WI38 (cell line): ENCODE results near the gene KCNK4.
"Not testable (repeated sequence)": the region's sequence is repeated elsewhere in the genome, so short reads cannot be mapped to it uniquely, and the experiment has no call there.

Experiments used
- H3K4me3 ChIP-seq: 2 replicates; pipeline ENCODE4 v1.5.1; 2011; ENCODE audit warnings: low read depth, mild to moderate bottlenecking, control low read depth, low read length
- TF ChIP-seq, protein P1 (sequence below): IDR thresholded peaks from 2 replicates; pipeline ENCODE4 v1.5.1; 2012; ENCODE audit warnings: low read depth, mild to moderate bottlenecking, control low read depth, low read length

KCNK4 gene

DNA sequence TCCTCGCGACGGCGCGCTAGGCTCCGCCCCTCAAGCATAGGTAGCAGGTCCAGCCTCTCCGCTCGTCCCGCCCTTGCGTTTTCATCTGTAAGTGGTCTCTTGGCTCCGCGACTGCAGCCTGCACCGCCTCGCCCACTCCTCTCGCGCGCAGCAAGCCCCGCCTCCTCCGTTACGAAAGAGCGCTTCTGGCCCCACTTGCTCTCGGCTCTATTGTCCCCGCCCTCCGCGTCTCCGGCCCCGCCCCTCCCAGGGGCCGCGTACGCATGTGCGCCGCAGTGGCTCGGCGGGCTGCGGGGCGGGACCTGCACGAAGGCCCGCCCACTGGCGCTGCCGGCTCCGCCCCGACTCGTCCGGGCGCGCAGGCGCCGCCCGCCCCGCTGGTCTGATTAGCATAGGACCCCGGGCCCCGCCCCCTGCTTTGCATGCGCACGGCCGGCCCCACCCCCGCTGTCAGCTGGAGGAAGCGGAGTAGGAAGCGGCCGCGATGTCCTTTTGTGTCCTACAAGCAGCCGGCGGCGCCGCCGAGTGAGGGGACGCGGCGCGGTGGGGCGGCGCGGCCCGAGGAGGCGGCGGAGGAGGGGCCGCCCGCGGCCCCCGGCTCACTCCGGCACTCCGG, 14.1 kb downstream of the KCNK4 start, which contains the start of gene ESRRA:
Gene ESRRA (plus strand): TSS at position 450 of the 616 bp plus-strand sequence. CDS start 1,656 bp downstream, outside the sequence.
- peak within 1 kb of the TSS; percentile 69 for H3K4me3 ChIP-seq
- TF ChIP-seq, protein P1, sequence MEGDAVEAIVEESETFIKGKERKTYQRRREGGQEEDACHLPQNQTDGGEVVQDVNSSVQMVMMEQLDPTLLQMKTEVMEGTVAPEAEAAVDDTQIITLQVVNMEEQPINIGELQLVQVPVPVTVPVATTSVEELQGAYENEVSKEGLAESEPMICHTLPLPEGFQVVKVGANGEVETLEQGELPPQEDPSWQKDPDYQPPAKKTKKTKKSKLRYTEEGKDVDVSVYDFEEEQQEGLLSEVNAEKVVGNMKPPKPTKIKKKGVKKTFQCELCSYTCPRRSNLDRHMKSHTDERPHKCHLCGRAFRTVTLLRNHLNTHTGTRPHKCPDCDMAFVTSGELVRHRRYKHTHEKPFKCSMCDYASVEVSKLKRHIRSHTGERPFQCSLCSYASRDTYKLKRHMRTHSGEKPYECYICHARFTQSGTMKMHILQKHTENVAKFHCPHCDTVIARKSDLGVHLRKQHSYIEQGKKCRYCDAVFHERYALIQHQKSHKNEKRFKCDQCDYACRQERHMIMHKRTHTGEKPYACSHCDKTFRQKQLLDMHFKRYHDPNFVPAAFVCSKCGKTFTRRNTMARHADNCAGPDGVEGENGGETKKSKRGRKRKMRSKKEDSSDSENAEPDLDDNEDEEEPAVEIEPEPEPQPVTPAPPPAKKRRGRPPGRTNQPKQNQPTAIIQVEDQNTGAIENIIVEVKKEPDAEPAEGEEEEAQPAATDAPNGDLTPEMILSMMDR, result no peak

DNA sequence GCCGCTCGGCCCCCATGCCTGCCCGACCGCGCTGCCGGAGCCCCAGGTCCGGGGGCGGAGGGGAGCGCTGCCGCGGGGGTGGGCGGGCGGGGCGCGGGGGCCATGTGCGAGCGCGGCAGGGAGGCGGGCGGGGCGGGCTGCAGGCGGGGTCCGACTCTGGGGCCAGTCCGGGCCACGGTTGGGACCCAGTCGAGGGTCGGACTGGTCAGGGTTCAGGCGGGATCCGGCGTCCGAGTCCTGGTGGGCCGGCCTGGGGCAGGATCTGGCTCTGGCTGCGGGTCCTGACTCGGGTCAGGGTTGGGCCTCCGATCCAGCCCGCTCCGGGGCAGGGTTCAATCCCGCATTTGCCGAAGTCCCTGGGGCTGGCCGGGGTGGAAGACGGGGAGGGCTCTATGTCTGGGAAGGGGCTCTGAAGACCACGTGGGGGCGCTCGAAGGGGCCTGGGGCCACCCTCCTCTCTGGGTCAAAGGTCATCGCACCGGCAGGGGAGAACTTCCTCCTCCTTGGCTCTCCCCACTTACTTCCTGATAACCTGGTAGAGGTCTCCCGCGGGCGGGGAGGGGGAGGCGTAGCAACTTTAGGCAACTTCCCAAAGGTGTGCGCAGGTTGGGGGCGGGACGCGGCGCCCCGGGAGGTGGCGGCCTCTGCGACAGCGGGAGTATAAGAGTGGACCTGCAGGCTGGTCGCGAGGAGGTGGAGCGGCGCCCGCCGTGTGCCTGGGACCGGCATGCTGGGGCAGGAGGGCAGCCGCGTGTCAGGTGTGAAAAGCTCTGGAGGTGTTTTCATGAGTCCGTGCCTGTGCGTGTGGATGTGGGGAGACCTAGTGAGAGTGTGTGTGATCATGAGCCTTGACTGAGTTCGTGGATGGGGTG, 14.8 kb downstream of the KCNK4 start:
- TF ChIP-seq, protein P1, result peak; percentile 28; the same call in 1 of the 2 replicates
- H3K4me3 ChIP-seq, result peak overlapping the region; percentile 69

- TF ChIP-seq, protein P1, result no peak
- peak overlapping the region; percentile 69 for H3K4me3 ChIP-seq
These were observed 15.4 kb downstream of the KCNK4 start for GRCh38 chr11:64306563-64306875.

- H3K4me3 ChIP-seq, result peak overlapping the region; percentile 69; the same call in 1 of the 2 replicates
- TF ChIP-seq, protein P1, result no peak
These were observed 15.9 kb downstream of the KCNK4 start for GRCh38 chr11:64306876-64307622.

GRCh38 chr11:64307795-64308194, 16.7 kb downstream of the KCNK4 start:
- H3K4me3 ChIP-seq, result not testable (repeated sequence)

DNA sequence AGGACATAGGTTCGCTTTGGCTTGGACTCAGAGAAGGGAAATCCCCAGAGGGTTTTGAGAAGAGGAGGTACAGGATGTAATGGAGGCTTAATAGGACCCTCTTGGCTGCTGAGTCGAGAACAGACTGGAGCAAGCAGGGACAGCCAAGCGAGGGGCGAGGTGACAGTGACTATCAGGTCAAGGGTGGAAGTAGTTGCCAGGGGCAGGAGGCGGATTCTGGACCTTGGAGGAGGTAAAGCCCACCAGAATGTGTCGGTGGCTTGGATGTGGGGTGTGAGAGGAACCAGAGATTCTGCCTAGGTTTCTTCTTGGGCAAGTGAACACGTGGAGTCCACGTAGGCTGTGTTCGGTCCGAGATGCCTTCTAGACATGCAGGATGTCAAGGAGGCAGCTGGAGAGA, 21.8 kb downstream of the KCNK4 start:
- no peak overlapping the region for H3K4me3 ChIP-seq
- TF ChIP-seq, protein P1, result no peak

GRCh38 chr11:64313491-64314145, 22.5 kb downstream of the KCNK4 start:
- H3K4me3 ChIP-seq, result no peak overlapping the region
- TF ChIP-seq, protein P1, result no peak
